Right cardiac atrium (tissue), 5 donors: ENCODE data around the gene TECTA. TPM values are rescaled to one million over a fixed set of nuclear protein-coding genes. Genes with fewer than 3 reads are reported as not detected.
"Not testable (repeated sequence)": the region's sequence is repeated elsewhere in the genome, so short reads cannot be mapped to it uniquely, and the experiment has no call there.

Experiments used
- ATAC-seq, 2 donors: fragments of 200-7000 bp; cut with Tn5 transposase; one replicate each; pipeline versions ENCODE4 v1.8.0 to v1.9.1; 2020; ENCODE audit warnings: moderate library complexity in 2 of 2, mild to moderate bottlenecking in 1 of 2
- DNase-seq, 3 donors: peaks; one replicate each; pipeline ENCODE4 v3.0.0-alpha.2; 2020
- H3K27ac ChIP-seq: one replicate; pipeline ENCODE4 v1.5.1; 2013; ENCODE audit warnings: mild to moderate bottlenecking, low read length, control low read depth, moderate library complexity
- H3K27me3 ChIP-seq: one replicate; pipeline ENCODE4 v1.6.1; 2013; ENCODE audit not compliant: control insufficient read depth, insufficient read depth
- H3K4me1 ChIP-seq: one replicate; pipeline ENCODE4 v1.6.1; 2013; ENCODE audit warnings: low read length; ENCODE audit not compliant: control insufficient read depth, insufficient read depth
- H3K4me3 ChIP-seq: one replicate; pipeline ENCODE4 v1.5.1; 2013; ENCODE audit warnings: low read length, control low read depth
- H3K9me3 ChIP-seq: one replicate; pipeline ENCODE4 v1.6.1; 2013; ENCODE audit warnings: low read length; ENCODE audit not compliant: control insufficient read depth
- WGBS: extraction: QIAGEN DNeasy Blood & Tissue Kit; methylation state at CpG from one replicate; pipeline ENCODE4 v1.1.7; 2013; 5-methylcytosine and 5-hydroxymethylcytosine counted together
- intact Hi-C, 4 donors: fragments of 100-400 bp; cut with DNase I; formaldehyde crosslinking; loops; one replicate each; pipeline versions ENCODE4 v1.11.0 to v1.14.0; 2022 to 2023
- polyA plus RNA-seq: library from polyadenylated mRNA; stranded (reverse); fragments of 200-250 nt; gene quantifications from one replicate; pipeline ENCODE4 v1.2.3, GENCODE V29; 2013
- total RNA-seq, 4 donors: library from RNA; stranded (reverse); fragmentation: NEBNext Ultra II Directional; extraction: Animal tissue kit (Norgen Biotek cat#: 25700); gene quantifications; one replicate each; pipeline ENCODE4 v1.2.1, GENCODE V29; 2021
- donor health status: healthy with polysubstance abuse.
- donor health status: DM: no; HTN: yes; CAD: no.
- donor health status: DM: no; HTN: no; CAD: no.
- donor health status: DM: no; HTN: yes; CAD: no; lungs with severe emphysema.
- donor health status: DM: yes; HTN: yes; CAD: no.

TECTA gene
- total and polyA plus RNA-seq, 5 donors, result 2.1 to 7.4 (median 4.0) TPM

DNA sequence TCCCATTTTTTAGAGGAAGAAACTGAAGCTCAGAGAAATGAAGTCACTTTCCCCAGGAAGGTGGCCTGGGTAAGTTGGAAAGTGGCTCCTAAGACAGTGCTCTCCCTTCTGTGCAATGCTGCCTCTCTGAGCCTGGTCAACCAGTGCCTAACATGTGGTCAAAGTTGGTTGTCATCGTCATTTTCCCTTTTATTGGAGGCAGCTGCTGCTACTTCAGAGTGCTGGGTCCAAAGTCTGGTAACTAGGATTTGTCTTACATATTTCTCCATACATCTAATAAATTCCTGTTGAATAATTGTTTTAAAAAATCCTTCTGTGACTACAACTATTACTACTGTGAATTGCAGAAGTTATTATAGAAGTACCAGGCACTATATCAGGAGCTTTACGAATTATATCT, 48.1 kb downstream of the TECTA start:
- intact Hi-C loops, result no loop called here
- WGBS, result 91% methylated on average over 2 of the region's 2 CpGs

DNA sequence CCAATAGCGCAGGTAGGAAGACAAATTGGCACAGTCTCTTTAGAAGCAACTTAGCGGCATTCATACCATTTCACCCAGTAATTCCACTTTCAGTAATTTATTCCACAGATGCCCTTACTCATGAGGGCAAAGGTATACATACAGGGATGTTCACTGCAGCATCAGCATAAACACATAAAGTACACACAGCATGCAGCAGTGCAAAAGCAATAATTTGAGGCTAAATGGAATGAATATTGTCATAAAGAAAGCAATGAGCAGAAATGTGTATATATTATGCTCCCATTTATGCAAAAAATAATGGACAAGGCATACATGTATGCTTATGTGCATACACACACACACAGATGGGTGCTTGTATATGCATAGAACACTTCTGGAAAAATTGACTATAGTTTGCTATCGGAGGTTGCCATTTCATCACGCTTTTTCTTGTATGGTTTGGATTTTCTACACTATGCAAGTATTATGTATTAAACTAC, 50.2 kb downstream of the TECTA start:
- Histone ChIP-seq H3K4me3 (no peak overlapping the region), H3K4me1 (no peaks in the 10 kb centered on the region), H3K27ac (no peak overlapping the region), H3K27me3 (no peaks in the 10 kb centered on the region), H3K9me3 (no peaks in the 10 kb centered on the region)
- intact Hi-C loops, result no loop called here
- ATAC-seq (no peak), DNase-seq (no peak)
- WGBS, result 97% methylated on average over 4 of the region's 4 CpGs

More for the DNA sequence above, 48.1 kb downstream of the TECTA start:
- Histone ChIP-seq H3K27me3 (no peaks in the 10 kb centered on the region), H3K9me3 (no peaks in the 10 kb centered on the region), H3K4me1 (no peaks in the 10 kb centered on the region), H3K4me3 (no peak overlapping the region), H3K27ac (no peak overlapping the region)
- ATAC-seq (no peak), DNase-seq (no peak)

- ATAC-seq (no peak), DNase-seq (no peak)
- H3K4me1 ChIP-seq, result no peaks in the 10 kb centered on the region
- no peaks in the 10 kb centered on the region for H3K27me3 ChIP-seq
- 94% methylated on average over 19 of the region's 19 CpGs for WGBS
- no peak overlapping the region for H3K4me3 ChIP-seq
- H3K27ac ChIP-seq, result no peak overlapping the region
- intact Hi-C loops, result no loop called here
- no peaks in the 10 kb centered on the region for H3K9me3 ChIP-seq
These were observed 51.7 kb downstream of the TECTA start for GRCh38 chr11:121152764-121153163.

- no peak overlapping the region for H3K27ac ChIP-seq
- intact Hi-C loops, result no loop called here
- DNase-seq (no peak), ATAC-seq (no peak)
- H3K4me3 ChIP-seq, result no peak overlapping the region
- 80% methylated on average over 8 of the region's 8 CpGs for WGBS
- no peaks in the 10 kb centered on the region for H3K27me3 ChIP-seq
- no peaks in the 10 kb centered on the region for H3K4me1 ChIP-seq
- H3K9me3 ChIP-seq, result no peaks in the 10 kb centered on the region
These were observed 52.4 kb downstream of the TECTA start for GRCh38 chr11:121153472-121153871.

- H3K4me1 ChIP-seq, result no peaks in the 10 kb centered on the region
- intact Hi-C loops, result no loop called here
- ATAC-seq (no peak), DNase-seq (no peak)
- no peak overlapping the region for H3K4me3 ChIP-seq
- no peaks in the 10 kb centered on the region for H3K9me3 ChIP-seq
- 82% methylated on average over 13 of the region's 13 CpGs for WGBS
- no peaks in the 10 kb centered on the region for H3K27me3 ChIP-seq
- H3K27ac ChIP-seq, result no peak overlapping the region
These were observed 53.7 kb downstream of the TECTA start for GRCh38 chr11:121154486-121155314.

GRCh38 chr11:121157756-121158155, 56.7 kb downstream of the TECTA start:
- no peaks in the 10 kb centered on the region for H3K9me3 ChIP-seq
- no peak for ATAC-seq
- 78% methylated on average over 36 of the region's 36 CpGs for WGBS
- H3K4me3 ChIP-seq, result no peak overlapping the region
- no peak for DNase-seq
- no peak overlapping the region for H3K27ac ChIP-seq
- H3K4me1 ChIP-seq, result no peaks in the 10 kb centered on the region
- H3K27me3 ChIP-seq, result no peaks in the 10 kb centered on the region
- intact Hi-C loops, result no loop called here

DNA sequence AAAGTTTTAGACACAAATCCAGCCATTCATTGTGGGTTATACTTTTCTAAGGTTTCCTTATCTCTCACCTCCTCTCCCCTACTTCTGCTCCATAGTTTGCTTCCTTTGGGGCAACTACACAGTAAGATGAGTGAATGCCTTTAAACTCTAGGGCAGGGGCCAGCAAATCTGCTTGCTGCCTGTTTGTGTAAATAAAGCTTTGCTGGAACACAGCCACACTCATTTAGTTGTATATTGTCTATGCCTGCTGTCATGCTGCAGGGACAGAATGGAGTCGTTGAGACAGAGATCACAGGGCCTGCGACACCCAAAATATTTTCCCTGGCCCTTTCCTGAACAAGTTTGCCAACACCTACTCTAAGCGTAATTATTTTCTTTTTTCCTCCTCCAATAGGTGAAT, 58.7 kb downstream of the TECTA start:
- no peak for DNase-seq
- intact Hi-C loops, result no loop called here
- H3K9me3 ChIP-seq, result no peaks in the 10 kb centered on the region
- WGBS, result 85% methylated on average over 3 of the region's 3 CpGs
- H3K4me1 ChIP-seq, result no peaks in the 10 kb centered on the region
- H3K27me3 ChIP-seq, result no peaks in the 10 kb centered on the region
- no peak overlapping the region for H3K27ac ChIP-seq
- ATAC-seq, result no peak
- no peak overlapping the region for H3K4me3 ChIP-seq

- 88% methylated on average over 5 of the region's 5 CpGs for WGBS
- H3K9me3 ChIP-seq, result no peaks in the 10 kb centered on the region
- no peaks in the 10 kb centered on the region for H3K4me1 ChIP-seq
- intact Hi-C loops, result no loop called here
- H3K27me3 ChIP-seq, result no peaks in the 10 kb centered on the region
- H3K27ac ChIP-seq, result no peak overlapping the region
- DNase-seq, result no peak
- no peak for ATAC-seq
- H3K4me3 ChIP-seq, result no peak overlapping the region
These were observed 60.4 kb downstream of the TECTA start for GRCh38 chr11:121161349-121161917.

- 80% methylated on average over 6 of the region's 6 CpGs for WGBS
- H3K4me3 ChIP-seq, result no peak overlapping the region
- H3K27me3 ChIP-seq, result no peaks in the 10 kb centered on the region
- ATAC-seq (no peak), DNase-seq (no peak)
- H3K4me1 ChIP-seq, result no peaks in the 10 kb centered on the region
- no peaks in the 10 kb centered on the region for H3K9me3 ChIP-seq
- no peak overlapping the region for H3K27ac ChIP-seq
- intact Hi-C loops, result no loop called here
These were observed 62.7 kb downstream of the TECTA start for GRCh38 chr11:121163658-121164308.

DNA sequence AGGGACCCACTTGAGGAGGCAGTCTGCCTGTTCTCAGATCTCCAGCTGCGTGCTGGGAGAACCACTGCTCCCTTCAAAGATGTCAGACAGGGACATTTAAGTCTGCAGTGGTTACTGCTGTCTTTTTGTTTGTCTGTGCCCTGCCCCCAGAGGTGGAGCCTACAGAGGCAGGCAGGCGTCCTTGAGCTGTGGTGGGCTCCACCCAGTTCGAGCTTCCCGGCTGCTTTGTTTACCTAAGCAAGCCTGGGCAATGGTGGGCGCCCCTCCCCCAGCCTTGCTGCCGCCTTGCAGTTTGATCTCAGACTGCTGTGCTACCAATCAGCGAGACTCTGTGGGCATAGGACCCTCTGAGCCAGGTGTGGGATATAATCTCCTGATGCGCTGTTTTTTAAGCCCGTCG, 76.6 kb downstream of the TECTA start:
- H3K4me1 ChIP-seq, H3K27ac ChIP-seq, H3K27me3 ChIP-seq, H3K4me3 ChIP-seq, intact Hi-C loops, ATAC-seq, H3K9me3 ChIP-seq, DNase-seq: not testable (repeated sequence)
- 81% methylated on average over 9 of the region's 10 CpGs for WGBS

- H3K27ac ChIP-seq, result no peak overlapping the region
- no peak overlapping the region for H3K4me3 ChIP-seq
- no peaks in the 10 kb centered on the region for H3K4me1 ChIP-seq
- no peaks in the 10 kb centered on the region for H3K9me3 ChIP-seq
- ATAC-seq (no peak), DNase-seq (no peak)
- intact Hi-C loops, result no loop called here
- H3K27me3 ChIP-seq, result no peaks in the 10 kb centered on the region
- WGBS, result 76% methylated on average over 1 of the region's 1 CpG
These were observed 78.3 kb downstream of the TECTA start for GRCh38 chr11:121179306-121179705.
